ENCODE data around the gene NUP85. TPM values are rescaled to one million over a fixed set of nuclear protein-coding genes. Genes with fewer than 3 reads are reported as not detected.

NUP85 gene
- total and polyA plus RNA-seq, 2 experiments from 2014 or later: 59.4 to 114 TPM

- TF ChIP-seq ZNF114 (CRISPR knock-in tag; IDR thresholded peaks at IDR 0.05) (no peak), NANOG (IDR thresholded peaks at IDR 0.05; ENCODE audit: borderline replicate concordance) (no peak), POLR2AphosphoS5 (IDR thresholded peaks at IDR 0.05; ENCODE audit: low read depth) (no peak), EZH2 (IDR thresholded peaks at IDR 0.05; ENCODE audit: low read depth, unreplicated experiment) (no peak)
- TF ChIP-seq, protein P1, sequence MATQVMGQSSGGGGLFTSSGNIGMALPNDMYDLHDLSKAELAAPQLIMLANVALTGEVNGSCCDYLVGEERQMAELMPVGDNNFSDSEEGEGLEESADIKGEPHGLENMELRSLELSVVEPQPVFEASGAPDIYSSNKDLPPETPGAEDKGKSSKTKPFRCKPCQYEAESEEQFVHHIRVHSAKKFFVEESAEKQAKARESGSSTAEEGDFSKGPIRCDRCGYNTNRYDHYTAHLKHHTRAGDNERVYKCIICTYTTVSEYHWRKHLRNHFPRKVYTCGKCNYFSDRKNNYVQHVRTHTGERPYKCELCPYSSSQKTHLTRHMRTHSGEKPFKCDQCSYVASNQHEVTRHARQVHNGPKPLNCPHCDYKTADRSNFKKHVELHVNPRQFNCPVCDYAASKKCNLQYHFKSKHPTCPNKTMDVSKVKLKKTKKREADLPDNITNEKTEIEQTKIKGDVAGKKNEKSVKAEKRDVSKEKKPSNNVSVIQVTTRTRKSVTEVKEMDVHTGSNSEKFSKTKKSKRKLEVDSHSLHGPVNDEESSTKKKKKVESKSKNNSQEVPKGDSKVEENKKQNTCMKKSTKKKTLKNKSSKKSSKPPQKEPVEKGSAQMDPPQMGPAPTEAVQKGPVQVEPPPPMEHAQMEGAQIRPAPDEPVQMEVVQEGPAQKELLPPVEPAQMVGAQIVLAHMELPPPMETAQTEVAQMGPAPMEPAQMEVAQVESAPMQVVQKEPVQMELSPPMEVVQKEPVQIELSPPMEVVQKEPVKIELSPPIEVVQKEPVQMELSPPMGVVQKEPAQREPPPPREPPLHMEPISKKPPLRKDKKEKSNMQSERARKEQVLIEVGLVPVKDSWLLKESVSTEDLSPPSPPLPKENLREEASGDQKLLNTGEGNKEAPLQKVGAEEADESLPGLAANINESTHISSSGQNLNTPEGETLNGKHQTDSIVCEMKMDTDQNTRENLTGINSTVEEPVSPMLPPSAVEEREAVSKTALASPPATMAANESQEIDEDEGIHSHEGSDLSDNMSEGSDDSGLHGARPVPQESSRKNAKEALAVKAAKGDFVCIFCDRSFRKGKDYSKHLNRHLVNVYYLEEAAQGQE (IDR thresholded peaks at IDR 0.05; ENCODE audit: unreplicated experiment): no peak
- TF ChIP-seq, protein P2, sequence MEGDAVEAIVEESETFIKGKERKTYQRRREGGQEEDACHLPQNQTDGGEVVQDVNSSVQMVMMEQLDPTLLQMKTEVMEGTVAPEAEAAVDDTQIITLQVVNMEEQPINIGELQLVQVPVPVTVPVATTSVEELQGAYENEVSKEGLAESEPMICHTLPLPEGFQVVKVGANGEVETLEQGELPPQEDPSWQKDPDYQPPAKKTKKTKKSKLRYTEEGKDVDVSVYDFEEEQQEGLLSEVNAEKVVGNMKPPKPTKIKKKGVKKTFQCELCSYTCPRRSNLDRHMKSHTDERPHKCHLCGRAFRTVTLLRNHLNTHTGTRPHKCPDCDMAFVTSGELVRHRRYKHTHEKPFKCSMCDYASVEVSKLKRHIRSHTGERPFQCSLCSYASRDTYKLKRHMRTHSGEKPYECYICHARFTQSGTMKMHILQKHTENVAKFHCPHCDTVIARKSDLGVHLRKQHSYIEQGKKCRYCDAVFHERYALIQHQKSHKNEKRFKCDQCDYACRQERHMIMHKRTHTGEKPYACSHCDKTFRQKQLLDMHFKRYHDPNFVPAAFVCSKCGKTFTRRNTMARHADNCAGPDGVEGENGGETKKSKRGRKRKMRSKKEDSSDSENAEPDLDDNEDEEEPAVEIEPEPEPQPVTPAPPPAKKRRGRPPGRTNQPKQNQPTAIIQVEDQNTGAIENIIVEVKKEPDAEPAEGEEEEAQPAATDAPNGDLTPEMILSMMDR (conservative IDR thresholded peaks at IDR 0.05; ENCODE audit: low read depth in 2 of 2): no peak
Measured at GRCh38 chr17:75181608-75182318, 23.7 kb upstream of the NUP85 start (continued).

DNA sequence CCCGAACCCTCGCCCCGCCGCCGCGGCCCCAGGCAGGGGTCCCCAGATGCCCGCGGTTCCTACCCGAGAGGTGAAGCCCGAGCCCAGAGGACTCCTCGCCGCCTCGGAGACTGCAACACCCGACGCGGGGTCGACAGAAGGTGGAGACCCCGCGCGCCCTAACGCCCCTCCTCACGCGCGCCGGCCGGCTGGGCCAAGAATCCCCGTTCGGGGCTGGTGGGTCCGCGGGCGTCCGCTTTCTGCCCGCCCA, 23.2 kb upstream of the NUP85 start:
- Histone ChIP-seq H3F3A (replicated peaks; ENCODE audit: low read depth) (peaks cover 18% of the 10 kb centered on the region), H3K36me3 (ENCODE audit: insufficient read depth) (peaks cover 24% of the 10 kb centered on the region), H3K27me3 (ENCODE audit: insufficient read depth) (no peaks in the 10 kb centered on the region), H3K4me1 (ENCODE audit: insufficient read depth) (0 out of 2 replicates have a peak, but pooled peaks cover 13% of the 10 kb centered on the region), H3K27ac (ENCODE audit: low read depth) (peak overlapping the region; percentile 96), H4K20me1 (replicated peaks; ENCODE audit: insufficient read depth) (peaks cover 34% of the 10 kb centered on the region), H3K9me2 (ENCODE audit: insufficient read depth) (no peaks in the 10 kb centered on the region), H3K4me3 (peak overlapping the region; percentile 85), H3K79me2 (replicated peaks; ENCODE audit: insufficient read depth) (peaks cover 54% of the 10 kb centered on the region), H2AFZ (no peak overlapping the region), H3K4me2 (peak overlapping the region; percentile 96)
- H3K27me3 Mint-ChIP-seq (ENCODE audit: insufficient read depth, low read depth, poor library complexity): peaks cover 14% of the 10 kb centered on the region
- H3K4me1 Mint-ChIP-seq: peaks cover 21% of the 10 kb centered on the region
- H3K36me3 Mint-ChIP-seq (ENCODE audit: low read depth): peaks cover 44% of the 10 kb centered on the region
- H3K27ac Mint-ChIP-seq: peak overlapping the region; percentile 72
- TF ChIP-seq ZNF114 (CRISPR knock-in tag; IDR thresholded peaks at IDR 0.05) (no peak), JUNB (IDR thresholded peaks at IDR 0.05; ENCODE audit: unreplicated experiment) (no peak), NANOG (IDR thresholded peaks at IDR 0.05; ENCODE audit: borderline replicate concordance) (no peak), ETS1 (IDR thresholded peaks at IDR 0.05) (no peak), ZNF331 (CRISPR knock-in tag; IDR thresholded peaks at IDR 0.05; ENCODE audit: low read depth) (no peak)
- TF ChIP-seq, protein P1 (IDR thresholded peaks at IDR 0.05; ENCODE audit: unreplicated experiment): no peak
- ATAC-seq (no peak), DNase-seq (ENCODE audit: low spot score) (no peak)
- peak overlapping the region; percentile 90 for H3K4me3 Mint-ChIP-seq
- peaks cover 4% of the 10 kb centered on the region; the same call in 1 of the 3 replicates for H3K9me3 Mint-ChIP-seq

Data from GM23338 (cell line).